Stimulated activated CD4-positive, alpha-beta T cell treated with anti-CD3 and anti-CD28 coated beads, Interleukin-1b, Interleukin-23, amount 100 ng/mL, for 48 hours (primary cell): ENCODE measurements around the gene SLC39A9.

Experiments used
- DNase-seq: peaks from one replicate; pipeline ENCODE4 v3.0.0-alpha.2; 2020

SLC39A9 gene

GRCh38 chr14:69505338-69506240, 107.1 kb downstream of the SLC39A9 start:
- no peak for DNase-seq

- no peak for DNase-seq
Measured at GRCh38 chr14:69506241-69506595, 107.7 kb downstream of the SLC39A9 start.
